ENCODE measurements around the gene C2orf68.

C2orf68 gene

GRCh38 chr2:85588236-85588635 is 23.6 kb downstream of the C2orf68 start:
- TF ChIP-seq CTCF (conservative IDR thresholded peaks at IDR 0.05): no peak
- H3K27ac ChIP-seq: no peak overlapping the region

- H3K27ac ChIP-seq: no peak overlapping the region
- no peak for TF ChIP-seq CTCF (conservative IDR thresholded peaks at IDR 0.05)
These were observed 26.1 kb downstream of the C2orf68 start for GRCh38 chr2:85585781-85586105.

GRCh38 chr2:85584857-85585780 is 26.7 kb downstream of the C2orf68 start:
- H3K27ac ChIP-seq: no peak overlapping the region
- no peak for TF ChIP-seq CTCF (conservative IDR thresholded peaks at IDR 0.05)

- H3K27ac ChIP-seq: no peak within 1 kb of the TSS
- TF ChIP-seq CTCF (conservative IDR thresholded peaks at IDR 0.05): no peak
These were observed 27.5 kb downstream of the C2orf68 start, which contains the start of gene VAMP5 for GRCh38 chr2:85584354-85584856. VAMP5 (plus strand) TSS chr2:85584431; CDS start chr2:85584491, 60 bp downstream.

- TF ChIP-seq CTCF (conservative IDR thresholded peaks at IDR 0.05): no peak
- no peak overlapping the region for H3K27ac ChIP-seq
These were observed 28.1 kb downstream of the C2orf68 start for GRCh38 chr2:85583667-85584353.

- no peak overlapping the region for H3K27ac ChIP-seq
- TF ChIP-seq CTCF (conservative IDR thresholded peaks at IDR 0.05): no peak
These were observed 29.4 kb downstream of the C2orf68 start for GRCh38 chr2:85582492-85582891.

- H3K27ac ChIP-seq: no peak overlapping the region
These were observed 31.7 kb downstream of the C2orf68 start for GRCh38 chr2:85580206-85580605.

More at GRCh38 chr2:85580206-85580605, 31.7 kb downstream of the C2orf68 start:
- no peak for TF ChIP-seq CTCF (conservative IDR thresholded peaks at IDR 0.05)
